Activated naive CD4-positive, alpha-beta T cell treated with anti-CD3 and anti-CD28 coated beads, Interleukin-2, amount 50 U/mL, for 24 hours (primary cell): ENCODE measurements around the gene DSG1.
"Not testable (repeated sequence)": the region's sequence is repeated elsewhere in the genome, so short reads cannot be mapped to it uniquely, and the experiment has no call there.

Source experiments
- H3K27ac Mint-ChIP-seq: one replicate; pipeline ENCODE4 v1.8.0; 2021; ENCODE audit warnings: mild to moderate bottlenecking, mixed read lengths
- H3K27me3 Mint-ChIP-seq: one replicate; pipeline ENCODE4 v1.8.0; 2021; ENCODE audit warnings: mixed read lengths
- H3K36me3 Mint-ChIP-seq: one replicate; pipeline ENCODE4 v1.8.0; 2021; ENCODE audit warnings: mixed read lengths
- H3K4me1 Mint-ChIP-seq: one replicate; pipeline ENCODE4 v1.8.0; 2021; ENCODE audit warnings: mixed read lengths
- H3K4me3 Mint-ChIP-seq: one replicate; pipeline ENCODE4 v1.8.0; 2021; ENCODE audit warnings: mild to moderate bottlenecking, mixed read lengths
- H3K9me3 Mint-ChIP-seq: one replicate; pipeline ENCODE4 v1.8.0; 2021; ENCODE audit warnings: mixed read lengths

The DSG1 gene

GRCh38 chr18:31303771-31304170 is 14.2 kb upstream of the DSG1 start:
- Mint-ChIP-seq H3K36me3 (no peaks in the 10 kb centered on the region), H3K4me3 (no peak overlapping the region), H3K27me3 (no peaks in the 10 kb centered on the region), H3K4me1 (no peaks in the 10 kb centered on the region), H3K9me3 (no peaks in the 10 kb centered on the region), H3K27ac (no peak overlapping the region)

GRCh38 chr18:31309115-31309514 is 8.8 kb upstream of the DSG1 start:
- Mint-ChIP-seq H3K27ac (no peak overlapping the region), H3K4me1 (no peaks in the 10 kb centered on the region), H3K4me3 (no peak overlapping the region), H3K9me3 (peaks cover 6% of the 10 kb centered on the region), H3K36me3 (no peaks in the 10 kb centered on the region), H3K27me3 (no peaks in the 10 kb centered on the region)

- Mint-ChIP-seq H3K36me3 (no peaks in the 10 kb centered on the region), H3K4me1 (no peaks in the 10 kb centered on the region), H3K27me3 (no peaks in the 10 kb centered on the region), H3K9me3 (no peaks in the 10 kb centered on the region), H3K27ac (no peak overlapping the region), H3K4me3 (no peak overlapping the region)
These were observed 986 bp upstream of the DSG1 start for GRCh38 chr18:31316974-31317373.

GRCh38 chr18:31321719-31322118 is 3.8 kb downstream of the DSG1 start:
- Mint-ChIP-seq H3K9me3 (no peaks in the 10 kb centered on the region), H3K4me3 (no peak overlapping the region), H3K36me3 (no peaks in the 10 kb centered on the region), H3K27me3 (no peaks in the 10 kb centered on the region), H3K27ac (no peak overlapping the region), H3K4me1 (no peaks in the 10 kb centered on the region)

- Mint-ChIP-seq H3K9me3 (peaks cover 5% of the 10 kb centered on the region), H3K4me3 (no peak overlapping the region), H3K36me3 (no peaks in the 10 kb centered on the region), H3K27me3 (no peaks in the 10 kb centered on the region), H3K4me1 (no peaks in the 10 kb centered on the region), H3K27ac (no peak overlapping the region)
These were observed 7.1 kb downstream of the DSG1 start for GRCh38 chr18:31325051-31325450.

- no peak overlapping the region for H3K4me3 Mint-ChIP-seq
- no peak overlapping the region for H3K27ac Mint-ChIP-seq
- peaks cover 9% of the 10 kb centered on the region for H3K9me3 Mint-ChIP-seq
- H3K36me3 Mint-ChIP-seq, result no peaks in the 10 kb centered on the region
- no peaks in the 10 kb centered on the region for H3K4me1 Mint-ChIP-seq
- no peaks in the 10 kb centered on the region for H3K27me3 Mint-ChIP-seq
These were observed 12.0 kb downstream of the DSG1 start for GRCh38 chr18:31329787-31330438.

- H3K9me3 Mint-ChIP-seq, result peaks cover 8% of the 10 kb centered on the region
- H3K27ac Mint-ChIP-seq, result no peak overlapping the region
- no peak overlapping the region for H3K4me3 Mint-ChIP-seq
- no peaks in the 10 kb centered on the region for H3K36me3 Mint-ChIP-seq
- H3K27me3 Mint-ChIP-seq, result no peaks in the 10 kb centered on the region
- H3K4me1 Mint-ChIP-seq, result no peaks in the 10 kb centered on the region
These were observed 25.5 kb downstream of the DSG1 start for GRCh38 chr18:31343454-31343853.

- H3K36me3 Mint-ChIP-seq, H3K9me3 Mint-ChIP-seq, H3K4me3 Mint-ChIP-seq, H3K27ac Mint-ChIP-seq, H3K27me3 Mint-ChIP-seq, H3K4me1 Mint-ChIP-seq: not testable (repeated sequence)
These were observed 35.4 kb downstream of the DSG1 start for GRCh38 chr18:31353336-31353735.

GRCh38 chr18:31354990-31355389 is 37.0 kb downstream of the DSG1 start:
- H3K27ac Mint-ChIP-seq, result no peak overlapping the region
- H3K4me3 Mint-ChIP-seq, result no peak overlapping the region
- H3K36me3 Mint-ChIP-seq, result no peaks in the 10 kb centered on the region

GRCh38 chr18:31356025-31356424 is 38.1 kb downstream of the DSG1 start:
- no peak overlapping the region for H3K4me3 Mint-ChIP-seq

More at GRCh38 chr18:31354990-31355389, 37.0 kb downstream of the DSG1 start:
- Mint-ChIP-seq H3K27me3 (no peaks in the 10 kb centered on the region), H3K9me3 (no peaks in the 10 kb centered on the region), H3K4me1 (no peaks in the 10 kb centered on the region)

GRCh38 chr18:31364190-31364589 is 46.2 kb downstream of the DSG1 start:
- H3K9me3 Mint-ChIP-seq, result peaks cover 10% of the 10 kb centered on the region
- no peaks in the 10 kb centered on the region for H3K36me3 Mint-ChIP-seq
- no peak overlapping the region for H3K4me3 Mint-ChIP-seq
- H3K4me1 Mint-ChIP-seq, result no peaks in the 10 kb centered on the region
- no peaks in the 10 kb centered on the region for H3K27me3 Mint-ChIP-seq
- no peak overlapping the region for H3K27ac Mint-ChIP-seq

More at GRCh38 chr18:31356025-31356424, 38.1 kb downstream of the DSG1 start:
- Mint-ChIP-seq H3K9me3 (no peaks in the 10 kb centered on the region), H3K27me3 (no peaks in the 10 kb centered on the region), H3K36me3 (no peaks in the 10 kb centered on the region), H3K4me1 (no peaks in the 10 kb centered on the region), H3K27ac (no peak overlapping the region)

- H3K4me3 Mint-ChIP-seq, result no peak overlapping the region
- no peaks in the 10 kb centered on the region for H3K9me3 Mint-ChIP-seq
- H3K27me3 Mint-ChIP-seq, result no peaks in the 10 kb centered on the region
- no peaks in the 10 kb centered on the region for H3K36me3 Mint-ChIP-seq
- no peak overlapping the region for H3K27ac Mint-ChIP-seq
- no peaks in the 10 kb centered on the region for H3K4me1 Mint-ChIP-seq
These were observed 51.5 kb downstream of the DSG1 start for GRCh38 chr18:31369478-31369877.

- H3K27ac Mint-ChIP-seq, result no peak overlapping the region
- no peak overlapping the region for H3K4me3 Mint-ChIP-seq
- no peaks in the 10 kb centered on the region for H3K36me3 Mint-ChIP-seq
These were observed 54.0 kb downstream of the DSG1 start for GRCh38 chr18:31371989-31372388.

GRCh38 chr18:31373641-31374040 is 55.7 kb downstream of the DSG1 start:
- H3K27me3 Mint-ChIP-seq, result no peaks in the 10 kb centered on the region
- no peak overlapping the region for H3K27ac Mint-ChIP-seq
- H3K36me3 Mint-ChIP-seq, result no peaks in the 10 kb centered on the region
- H3K4me3 Mint-ChIP-seq, result no peak overlapping the region
- no peaks in the 10 kb centered on the region for H3K4me1 Mint-ChIP-seq
- H3K9me3 Mint-ChIP-seq, result no peaks in the 10 kb centered on the region

More at GRCh38 chr18:31371989-31372388, 54.0 kb downstream of the DSG1 start:
- Mint-ChIP-seq H3K27me3 (no peaks in the 10 kb centered on the region), H3K4me1 (no peaks in the 10 kb centered on the region), H3K9me3 (no peaks in the 10 kb centered on the region)

- H3K4me1 Mint-ChIP-seq, result no peaks in the 10 kb centered on the region
- H3K27ac Mint-ChIP-seq, result no peak within 1 kb of the TSS
- no peaks in the 10 kb centered on the region for H3K36me3 Mint-ChIP-seq
- H3K9me3 Mint-ChIP-seq, result no peaks in the 10 kb centered on the region
- no peaks in the 10 kb centered on the region for H3K27me3 Mint-ChIP-seq
- no peak within 1 kb of the TSS for H3K4me3 Mint-ChIP-seq
These were observed 58.5 kb downstream of the DSG1 start, which contains the start of gene DSG4 for GRCh38 chr18:31376477-31376876. Gene DSG4 (plus strand): TSS chr18:31376777. CDS start chr18:31376912, 135 bp downstream.

GRCh38 chr18:31380912-31381311 is 63.0 kb downstream of the DSG1 start:
- Mint-ChIP-seq H3K27me3 (no peaks in the 10 kb centered on the region), H3K9me3 (no peaks in the 10 kb centered on the region), H3K4me1 (no peaks in the 10 kb centered on the region), H3K4me3 (no peak overlapping the region), H3K36me3 (no peaks in the 10 kb centered on the region), H3K27ac (no peak overlapping the region)

GRCh38 chr18:31382107-31382506 is 64.1 kb downstream of the DSG1 start:
- no peaks in the 10 kb centered on the region for H3K4me1 Mint-ChIP-seq
- no peak overlapping the region for H3K27ac Mint-ChIP-seq
- no peaks in the 10 kb centered on the region for H3K27me3 Mint-ChIP-seq
- no peak overlapping the region for H3K4me3 Mint-ChIP-seq
- H3K9me3 Mint-ChIP-seq, result no peaks in the 10 kb centered on the region
- no peaks in the 10 kb centered on the region for H3K36me3 Mint-ChIP-seq
